ENCODE measurements around the gene PSD2.

PSD2 gene

DNA sequence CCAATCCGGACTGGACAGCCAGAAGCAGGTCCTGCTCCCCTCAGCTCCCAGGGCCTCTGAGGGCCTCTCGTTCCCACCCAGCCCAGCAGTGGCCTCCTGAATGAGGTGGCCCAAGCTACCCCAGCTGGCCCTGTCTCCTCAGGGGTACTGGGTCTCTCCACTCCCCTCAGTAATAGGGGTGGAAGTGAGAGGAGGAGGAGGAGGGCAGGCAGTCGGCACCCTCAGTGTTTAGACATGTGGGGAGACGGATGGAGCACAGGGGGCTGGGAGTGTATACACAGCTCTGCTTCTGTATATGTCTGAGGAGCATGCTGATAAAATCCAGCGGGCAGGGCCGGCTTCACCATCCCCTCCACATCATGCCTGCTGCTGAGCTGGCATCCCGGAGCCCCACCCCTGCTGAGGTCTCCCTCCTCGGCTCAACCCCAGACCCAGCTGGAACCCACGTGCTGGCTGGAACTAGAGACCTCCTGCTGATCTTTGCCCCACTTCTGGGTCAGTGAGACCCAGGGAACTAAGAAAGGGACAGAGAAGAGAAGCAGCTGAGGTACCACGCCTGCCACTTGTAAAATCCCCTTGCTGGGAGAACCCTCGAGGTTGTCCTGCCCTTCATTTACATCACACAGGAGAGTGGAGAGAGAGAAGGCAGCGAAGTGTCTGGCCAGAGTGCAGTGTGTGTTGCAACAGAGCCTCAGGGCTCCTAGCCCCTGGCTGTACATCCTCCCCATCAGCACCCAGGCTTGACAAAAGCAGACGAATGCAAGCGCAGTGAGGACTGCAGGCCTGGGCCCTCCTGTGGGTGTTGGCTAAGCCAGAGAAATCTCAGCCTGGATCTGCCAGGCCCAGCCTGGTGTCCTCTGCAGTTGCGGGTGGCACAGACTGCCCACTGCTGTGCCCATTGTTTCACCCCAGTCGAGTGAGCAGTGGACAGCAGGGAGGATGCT lies 77.5 kb downstream of the PSD2 start:
- no peak for DNase-seq (ENCODE audit: low read depth in 2 of 2)

DNA sequence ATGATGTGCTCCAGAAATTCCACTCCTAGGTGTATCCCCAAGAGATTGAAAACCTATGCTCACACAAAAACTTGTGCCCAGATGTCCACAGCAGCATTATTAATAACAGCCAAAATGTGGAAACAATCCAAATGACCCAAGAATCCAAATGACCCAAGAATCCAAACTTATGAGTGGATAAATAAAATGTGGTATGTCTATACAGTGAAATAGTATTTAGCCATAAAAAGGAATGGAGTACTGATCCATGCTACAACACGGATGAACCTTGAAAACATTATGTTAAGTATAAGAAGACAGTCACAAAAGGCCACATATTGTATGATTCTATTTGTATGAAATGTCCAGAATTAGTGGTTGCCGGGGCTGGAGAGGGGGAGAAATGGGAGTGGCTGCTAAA lies 80.3 kb downstream of the PSD2 start:
- DNase-seq (ENCODE audit: low read depth in 2 of 2): no peak

GRCh38 chr5:139877129-139877597 lies 81.6 kb downstream of the PSD2 start:
- DNase-seq (ENCODE audit: low read depth in 2 of 2): no peak

DNA sequence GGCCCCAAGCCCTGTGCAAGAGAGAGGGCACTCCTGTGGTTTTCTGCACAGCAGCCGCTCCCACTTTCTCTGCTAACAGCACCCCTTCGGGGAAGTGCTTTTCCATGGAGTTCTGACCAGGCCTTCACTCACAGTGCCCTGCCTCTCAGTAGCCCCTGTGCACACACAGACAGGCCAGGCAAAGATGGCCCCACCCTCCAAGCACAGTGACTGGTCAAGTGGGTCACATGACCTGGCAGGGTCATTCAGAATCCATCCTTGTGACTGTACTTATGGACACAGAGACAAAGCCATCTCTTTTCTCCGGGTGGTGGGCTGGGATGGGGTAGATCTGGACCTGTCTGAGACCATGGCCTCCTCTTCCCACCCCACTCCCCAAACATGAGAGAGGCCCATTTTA lies 82.5 kb downstream of the PSD2 start:
- DNase-seq (ENCODE audit: low read depth in 2 of 2): no peak

DNA sequence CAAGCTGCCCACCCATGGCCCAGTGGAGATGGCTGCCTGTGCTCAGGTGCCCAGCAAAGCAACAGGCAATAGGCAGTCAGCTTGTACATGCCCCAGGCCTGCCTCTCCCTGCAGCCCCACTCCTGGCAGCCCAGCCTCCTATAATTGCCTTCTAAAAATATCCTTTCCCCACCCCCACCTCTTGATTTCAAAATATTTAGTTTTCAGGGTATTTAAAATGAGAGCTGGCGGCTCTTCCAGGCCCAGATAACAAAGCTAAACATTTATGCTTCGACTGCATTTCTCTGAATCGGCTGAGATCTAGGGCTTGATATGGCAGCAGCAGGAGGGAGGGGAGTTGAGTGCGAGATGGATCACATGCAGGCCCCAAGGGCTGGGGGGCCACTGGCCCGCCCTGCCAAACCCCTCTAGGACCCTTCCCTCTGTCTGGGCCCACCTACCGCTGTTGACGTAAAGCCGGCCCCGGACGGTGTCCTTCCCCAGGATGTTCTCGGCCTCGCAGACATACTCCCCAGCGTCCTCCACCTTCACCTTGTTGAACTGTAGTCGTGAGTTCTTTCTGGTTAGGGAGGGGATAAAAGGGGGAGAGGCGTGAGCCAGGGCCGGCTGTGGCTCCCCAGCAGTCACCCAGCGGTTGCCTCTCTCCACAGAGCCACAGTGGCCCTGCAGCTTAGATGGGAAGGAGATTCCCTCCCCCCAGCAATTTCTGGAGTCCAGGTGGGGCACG lies 85.0 kb downstream of the PSD2 start:
- DNase-seq (ENCODE audit: low read depth in 2 of 2): no peak

DNA sequence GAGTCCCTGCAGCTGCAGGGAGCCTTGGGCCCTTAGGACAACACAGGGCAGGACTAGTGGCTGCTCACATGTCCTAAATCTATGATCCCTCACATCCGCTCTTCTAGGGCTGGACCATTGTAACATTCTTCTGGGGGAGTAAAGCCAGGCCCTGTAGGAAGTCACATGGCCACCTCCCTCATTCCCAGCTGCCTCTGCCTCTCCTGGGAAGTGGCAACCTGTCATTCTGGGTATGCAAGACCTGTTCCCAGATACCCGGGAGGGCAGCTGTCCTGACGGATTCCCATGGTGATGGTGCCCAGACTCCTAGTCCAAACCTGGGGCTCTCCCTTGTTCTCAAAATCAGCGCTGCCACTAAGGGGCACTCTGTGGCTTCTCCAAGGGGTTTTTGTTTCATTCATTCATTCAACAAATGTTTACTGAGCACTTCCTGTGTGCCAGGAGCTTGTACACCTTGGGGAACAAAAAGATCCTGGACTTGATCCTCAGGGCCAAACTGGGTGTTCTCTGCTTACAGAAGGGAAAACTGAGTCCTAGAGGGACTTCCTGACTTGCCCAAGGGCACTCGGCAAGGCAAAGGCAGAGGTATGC lies 85.6 kb downstream of the PSD2 start:
- DNase-seq (ENCODE audit: low read depth in 2 of 2): no peak

- no peak for DNase-seq (ENCODE audit: low read depth in 2 of 2)
Measured at GRCh38 chr5:139882316-139882715, 86.7 kb downstream of the PSD2 start.

DNA sequence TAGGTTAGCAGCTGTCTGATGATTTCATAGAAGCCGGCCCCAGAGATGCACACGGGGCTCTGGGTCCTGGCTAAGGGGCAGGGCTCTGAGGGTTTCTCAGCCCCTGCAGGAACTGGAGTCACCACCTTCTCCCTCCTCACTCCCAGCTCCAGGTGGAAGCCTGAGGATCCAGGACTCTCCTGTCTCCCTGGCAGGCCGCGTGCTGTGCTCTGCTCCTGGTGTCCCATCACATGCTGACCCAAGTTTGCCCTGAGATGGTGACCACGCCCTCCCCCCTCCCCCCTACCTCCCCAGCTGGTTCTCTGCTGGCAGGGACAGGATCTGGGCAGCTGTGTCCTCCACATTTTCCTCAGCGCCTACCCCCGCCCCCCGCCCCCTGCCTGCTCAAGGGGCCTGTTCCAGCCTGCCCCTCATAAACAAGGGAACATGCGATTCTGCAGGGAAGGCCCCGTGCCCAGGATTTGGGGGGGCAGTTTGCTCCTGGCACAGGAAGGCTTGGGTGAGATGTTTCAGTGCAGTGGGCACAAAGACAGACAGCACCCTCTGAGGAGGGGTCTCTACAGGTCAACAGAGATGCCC lies 87.4 kb downstream of the PSD2 start:
- DNase-seq (ENCODE audit: low read depth in 2 of 2): no peak

DNA sequence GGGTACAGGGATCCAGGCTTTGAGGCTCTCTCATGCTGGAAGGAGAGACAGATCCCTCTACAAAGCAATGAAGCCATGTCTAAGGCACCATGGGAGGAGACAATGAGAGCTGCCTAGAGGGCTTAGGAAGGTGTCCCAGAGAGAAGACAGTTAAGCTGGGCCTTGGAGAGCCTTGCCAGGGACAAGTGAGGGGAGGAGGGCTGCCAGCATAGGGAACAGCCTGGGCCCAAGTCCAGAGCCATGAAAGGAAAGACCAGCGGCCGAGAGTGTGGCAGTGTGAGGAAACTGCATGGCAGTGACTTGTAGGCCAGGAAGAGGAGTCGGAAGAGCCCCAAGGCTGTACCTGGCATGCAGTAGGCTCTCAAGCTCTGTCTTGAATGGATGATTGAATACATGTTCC lies 88.5 kb downstream of the PSD2 start:
- no peak for DNase-seq (ENCODE audit: low read depth in 2 of 2)

- DNase-seq (ENCODE audit: low read depth in 2 of 2): no peak
Measured at GRCh38 chr5:139884734-139885133, 89.1 kb downstream of the PSD2 start.

DNA sequence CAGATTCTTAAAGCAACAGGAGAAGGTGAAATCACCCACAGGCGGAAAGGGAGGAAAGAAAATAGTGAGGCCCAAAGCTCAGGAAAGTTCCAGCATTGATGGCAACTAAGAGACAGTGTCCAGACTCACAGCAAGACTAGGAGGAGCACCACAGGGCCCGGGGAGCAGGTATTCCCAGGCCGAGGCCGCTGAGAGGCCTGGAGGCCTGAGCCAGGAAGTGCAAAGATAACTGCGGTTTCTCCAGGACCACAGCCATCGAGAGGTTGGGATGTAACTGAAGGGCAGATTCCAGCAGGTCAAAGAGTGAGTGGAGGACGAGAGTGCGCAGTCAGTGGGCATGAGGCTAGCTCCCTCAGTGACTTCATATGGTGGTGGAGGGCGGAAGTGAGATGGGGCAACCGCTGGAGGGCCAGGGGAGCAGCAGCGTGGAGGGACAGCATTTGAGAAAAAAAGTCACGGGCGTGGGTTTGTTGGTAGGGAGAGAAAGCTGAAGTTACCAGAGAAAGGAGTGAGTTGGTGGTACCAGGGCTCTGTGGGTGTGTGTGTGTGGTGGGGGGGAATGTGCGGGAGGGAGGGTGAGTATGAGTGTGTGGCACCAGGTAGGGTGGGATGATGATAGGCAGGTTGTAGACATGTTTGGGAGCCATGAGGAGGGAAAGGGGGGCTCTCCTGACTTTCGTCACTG lies 89.7 kb downstream of the PSD2 start:
- DNase-seq (ENCODE audit: low read depth in 2 of 2): no peak

- DNase-seq (ENCODE audit: low read depth in 2 of 2): no peak
Measured at GRCh38 chr5:139885857-139886208, 90.2 kb downstream of the PSD2 start.

GRCh38 chr5:139886213-139886612 lies 90.6 kb downstream of the PSD2 start:
- no peak for DNase-seq (ENCODE audit: low read depth in 2 of 2)

GRCh38 chr5:139888370-139888769 lies 92.8 kb downstream of the PSD2 start:
- DNase-seq (ENCODE audit: low read depth in 2 of 2): no peak

- DNase-seq (ENCODE audit: low read depth in 2 of 2): no peak
Measured at GRCh38 chr5:139889410-139889809, 93.8 kb downstream of the PSD2 start.

- no peak for DNase-seq (ENCODE audit: low read depth in 2 of 2)
Measured at GRCh38 chr5:139893873-139894272, 98.3 kb downstream of the PSD2 start.

Measured in stimulated activated CD8-positive, alpha-beta memory T cell treated with anti-CD3 and anti-CD28 coated beads, Interleukin-7, amount 100 ng/mL, for 1 hour (primary cell).